Naive thymus-derived CD4-positive, alpha-beta T cell (primary cell): ENCODE data around the gene UMPS. TPM values are rescaled to one million over a fixed set of nuclear protein-coding genes. Genes with fewer than 3 reads are reported as not detected.
"Not testable (repeated sequence)": the region's sequence is repeated elsewhere in the genome, so short reads cannot be mapped to it uniquely, and the experiment has no call there.

Experiments
- ATAC-seq: fragments of 150-1000 bp; cut with Tn5 transposase; 2 replicates; pipeline ENCODE4 v1.10.0; 2021; ENCODE audit warnings: mild to moderate bottlenecking, moderate library complexity
- CTCF ChIA-PET: fragments of 350-600 bp; sonication (Branson Sonifier 250); formaldehyde crosslinking; loops from one replicate; lab custom pipeline; 2021; ENCODE audit warnings: antibody characterized with exemption; lab: Charles Lee
- POLR2A ChIA-PET: fragments of 350-600 bp; sonication (Branson Sonifier 250); formaldehyde crosslinking; loops from one replicate; lab custom pipeline; 2021; ENCODE audit warnings: antibody characterized with exemption, inconsistent platforms; lab: Charles Lee
- DNase-seq, 9 donors: peaks; one replicate each; pipeline versions ENCODE4 v3.0.0 to v3.0.0-alpha.2; 2020 to 2022; ENCODE audit warnings: mixed read lengths in 1 of 9
- H3K27ac ChIP-seq: one replicate; pipeline ENCODE4 v1.7.0; 2013; ENCODE audit warnings: mild to moderate bottlenecking, low read depth, low read length, moderate library complexity
- H3K27me3 ChIP-seq, 2 donors: one replicate each; pipeline ENCODE4 v1.7.0; 2013; ENCODE audit warnings: low read length in 2 of 2, mild to moderate bottlenecking in 2 of 2, moderate library complexity in 2 of 2; ENCODE audit not compliant: control insufficient read depth in 2 of 2, insufficient read depth in 2 of 2
- H3K36me3 ChIP-seq, 3 experiments: 1 replicate in 2 of 3; 2 replicates in 1 of 3; pipeline ENCODE4 v1.7.0; 2013; ENCODE audit warnings: low read length in 3 of 3, mild to moderate bottlenecking in 3 of 3, moderate library complexity in 1 of 3; ENCODE audit not compliant: insufficient read depth in 3 of 3, control insufficient read depth in 2 of 3
- H3K4me1 ChIP-seq, 2 donors: one replicate each; pipeline ENCODE4 v1.7.0; 2013; ENCODE audit warnings: low read length in 2 of 2, mild to moderate bottlenecking in 2 of 2, moderate library complexity in 1 of 2; ENCODE audit not compliant: control insufficient read depth in 2 of 2, insufficient read depth in 2 of 2
- H3K4me3 ChIP-seq: 2 replicates; pipeline ENCODE4 v1.7.0; 2013; ENCODE audit warnings: mild to moderate bottlenecking, low read length
- H3K9me3 ChIP-seq, 3 experiments: 1 replicate in 2 of 3; 2 replicates in 1 of 3; pipeline ENCODE4 v1.7.0; 2013; ENCODE audit warnings: low read length in 3 of 3; ENCODE audit not compliant: control insufficient read depth in 2 of 3
- H3K27ac Mint-ChIP-seq, 9 donors: one replicate each; pipeline ENCODE4 v1.8.0; 2020 to 2022; ENCODE audit warnings: mixed read lengths in 9 of 9, mild to moderate bottlenecking in 8 of 9, moderate library complexity in 5 of 9, inconsistent platforms in 2 of 9
- H3K27me3 Mint-ChIP-seq, 5 donors: one replicate each; pipeline ENCODE4 v1.8.0; 2021 to 2022; ENCODE audit warnings: mixed read lengths in 5 of 5, mild to moderate bottlenecking in 1 of 5
- H3K36me3 Mint-ChIP-seq, 5 donors: one replicate each; pipeline ENCODE4 v1.8.0; 2020 to 2022; ENCODE audit warnings: mixed read lengths in 5 of 5, mild to moderate bottlenecking in 3 of 5, inconsistent platforms in 1 of 5
- H3K4me1 Mint-ChIP-seq, 7 donors: one replicate each; pipeline ENCODE4 v1.8.0; 2020 to 2022; ENCODE audit warnings: mixed read lengths in 7 of 7, mild to moderate bottlenecking in 3 of 7, inconsistent platforms in 1 of 7
- H3K4me3 Mint-ChIP-seq, 10 donors: one replicate each; pipeline ENCODE4 v1.8.0; 2020 to 2022; ENCODE audit warnings: mild to moderate bottlenecking in 10 of 10, mixed read lengths in 10 of 10, moderate library complexity in 6 of 10, inconsistent platforms in 2 of 10
- H3K9me3 Mint-ChIP-seq, 11 donors: one replicate each; pipeline ENCODE4 v1.8.0; 2020 to 2022; ENCODE audit warnings: mixed read lengths in 11 of 11, mild to moderate bottlenecking in 4 of 11, inconsistent platforms in 1 of 11, moderate library complexity in 1 of 11
- intact Hi-C, 2 donors: fragments of 100-400 bp; cut with micrococcal nuclease; formaldehyde crosslinking; loops; one replicate each; pipeline ENCODE4 v1.15.1; 2023
- polyA plus RNA-seq, 2 donors: library from polyadenylated mRNA; unstranded; fragments of 300-500 nt; fragmentation: Illumina TruSeq; gene quantifications; one replicate each; pipeline ENCODE4 v1.2.3, GENCODE V29; 2021
- total RNA-seq, 6 experiments: library from RNA in 5 of 6; stranded (reverse) in 5 of 6; gene quantifications; 1 replicate in 5 of 6; 2 replicates in 1 of 6; pipeline ENCODE4 v1.2.3 and lab custom pipeline; 2021 to 2026

The UMPS gene
- total and polyA plus RNA-seq, 7 experiments from 2014 or later, result 13.2 to 41.8 (median 24.8) TPM

- no peak overlapping the region for H3K4me3 Mint-ChIP-seq
- ChIA-PET POLR2A (no interaction called here), CTCF (interaction anchor here (0.7 to 1.5 kb wide), 2 partner anchors 8 to 102 kb away, joined by 3 read pairs; no protein-coding TSS in a partner anchor)
- no peak overlapping the region for H3K27ac Mint-ChIP-seq
- peaks cover 0 to 16% (median 7%) of the 10 kb centered on the region in 7 donors for H3K4me1 Mint-ChIP-seq
- H3K4me3 ChIP-seq, result no peak overlapping the region
- H3K9me3 ChIP-seq, result no peaks in the 10 kb centered on the region
- H3K4me1 ChIP-seq, result no peaks in the 10 kb centered on the region
- H3K9me3 Mint-ChIP-seq, result no peaks in the 10 kb centered on the region
- no peaks in the 10 kb centered on the region for H3K27me3 ChIP-seq
- H3K36me3 Mint-ChIP-seq, result no peaks in the 10 kb centered on the region
- H3K27me3 Mint-ChIP-seq, result peaks cover 0 to 16% (median 3%) of the 10 kb centered on the region in 5 donors
- H3K36me3 ChIP-seq, result no peaks in the 10 kb centered on the region
- DNase-seq, result no peak
- no peak overlapping the region for H3K27ac ChIP-seq
- ATAC-seq, result no peak
- intact Hi-C loops, result no loop called here
These were observed 50.1 kb downstream of the UMPS start for GRCh38 chr3:124780356-124780755.

GRCh38 chr3:124780761-124781475 lies 50.7 kb downstream of the UMPS start:
- no peaks in the 10 kb centered on the region for H3K27me3 ChIP-seq
- no peak overlapping the region for H3K4me3 ChIP-seq
- Mint-ChIP-seq H3K27me3 (peaks cover 0 to 16% (median 3%) of the 10 kb centered on the region in 5 donors), H3K36me3 (no peaks in the 10 kb centered on the region), H3K27ac (peak overlapping the region in 3 of 9 donors; percentile 32 to 68 (median 36)), H3K4me3 (peak overlapping the region in 2 of 10 donors; percentile 43 to 58), H3K9me3 (no peaks in the 10 kb centered on the region), H3K4me1 (peaks cover 0 to 16% (median 7%) of the 10 kb centered on the region in 7 donors)
- ATAC-seq (no peak), DNase-seq (no peak)
- no peaks in the 10 kb centered on the region for H3K9me3 ChIP-seq
- no peak overlapping the region for H3K27ac ChIP-seq
- no peaks in the 10 kb centered on the region for H3K36me3 ChIP-seq
- no peaks in the 10 kb centered on the region for H3K4me1 ChIP-seq
- ChIA-PET CTCF (interaction anchor here (1.5 kb wide), 1 partner anchor 102 kb away, joined by 3 read pairs; no protein-coding TSS in a partner anchor), POLR2A (no interaction called here)
- intact Hi-C loops, result no loop called here

DNA sequence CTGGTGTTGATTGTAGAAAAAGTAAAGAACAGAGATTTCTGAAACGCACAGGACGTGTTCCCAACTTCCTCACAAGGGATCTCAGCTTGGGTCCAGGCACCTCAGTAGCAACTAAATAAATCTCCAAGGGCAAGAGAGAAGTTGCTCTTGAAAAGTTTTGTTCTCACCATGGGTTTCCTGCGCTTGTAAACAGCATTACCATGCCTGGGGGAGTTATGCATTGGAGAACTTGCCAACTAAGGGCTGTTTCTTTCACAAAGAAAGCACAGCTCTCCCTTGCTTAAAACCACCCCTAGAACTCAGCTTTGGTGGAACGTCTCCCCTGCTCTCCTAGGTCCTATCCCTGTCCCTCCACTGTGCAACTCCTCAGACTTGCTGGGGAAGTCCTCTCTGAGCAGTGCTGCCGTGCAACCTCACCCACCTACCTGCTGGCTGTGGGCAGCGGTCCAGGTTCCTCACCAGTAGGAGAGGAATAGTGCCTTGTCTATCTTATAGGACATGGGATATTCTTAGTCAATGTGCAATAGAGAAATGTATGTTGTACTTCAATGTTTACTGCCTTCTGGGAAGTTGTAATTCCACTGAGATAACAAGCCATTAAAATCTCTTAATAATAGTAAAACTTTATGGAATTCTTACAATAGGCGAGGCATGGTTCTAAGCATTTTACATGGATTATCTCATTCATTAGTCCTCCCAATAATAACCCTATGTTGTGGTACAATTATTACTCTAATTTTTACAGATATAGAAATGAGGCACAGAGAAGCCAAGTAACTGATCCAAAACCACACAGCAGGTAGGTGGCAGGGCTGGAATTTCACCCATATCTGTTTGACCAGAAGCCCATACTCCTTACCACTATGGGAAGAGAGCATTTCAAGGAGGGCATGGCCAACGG lies 51.5 kb downstream of the UMPS start:
- POLR2A ChIA-PET, result no interaction called here
- ATAC-seq, result no peak
- peaks cover 0 to 12% (median 3%) of the 10 kb centered on the region in 5 donors for H3K27me3 Mint-ChIP-seq
- Histone ChIP-seq H3K4me1 (no peaks in the 10 kb centered on the region), H3K27me3 (no peaks in the 10 kb centered on the region), H3K4me3 (no peak overlapping the region), H3K9me3 (no peaks in the 10 kb centered on the region), H3K27ac (no peak overlapping the region), H3K36me3 (no peaks in the 10 kb centered on the region)
- H3K36me3 Mint-ChIP-seq, result no peaks in the 10 kb centered on the region
- peak overlapping the region in 1 of 10 donors; percentile 43 for H3K4me3 Mint-ChIP-seq
- DNase-seq, result no peak
- peak overlapping the region in 2 of 9 donors; percentile 66 to 68 for H3K27ac Mint-ChIP-seq
- intact Hi-C loops, result no loop called here
- CTCF ChIA-PET, result interaction anchor here (1.5 kb wide), 1 partner anchor 101 kb away, joined by 3 read pairs; no protein-coding TSS in a partner anchor
- H3K9me3 Mint-ChIP-seq, result no peaks in the 10 kb centered on the region
- peaks cover 0 to 16% (median 7%) of the 10 kb centered on the region in 7 donors for H3K4me1 Mint-ChIP-seq

DNA sequence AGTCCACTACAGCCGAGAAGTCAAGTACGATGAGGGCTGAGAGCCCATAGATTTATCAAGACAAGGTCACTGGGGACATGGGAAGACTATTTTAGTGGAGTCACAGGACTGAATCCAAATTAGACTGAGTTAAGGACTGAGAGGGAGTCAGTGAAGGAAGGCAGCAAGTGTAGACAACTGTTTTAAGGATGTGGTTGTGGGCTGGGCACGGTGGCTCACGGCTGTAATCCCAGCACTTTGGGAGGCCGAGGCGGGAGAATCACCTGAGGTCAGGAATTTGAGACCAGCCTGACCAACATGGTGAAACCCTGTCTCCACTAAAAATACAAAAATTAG lies 52.1 kb downstream of the UMPS start:
- H3K4me3 ChIP-seq, intact Hi-C loops, H3K4me1 ChIP-seq, H3K4me3 Mint-ChIP-seq, H3K9me3 Mint-ChIP-seq, H3K36me3 ChIP-seq, H3K27ac ChIP-seq, ATAC-seq, POLR2A ChIA-PET, H3K27ac Mint-ChIP-seq, CTCF ChIA-PET, H3K36me3 Mint-ChIP-seq, DNase-seq, H3K27me3 ChIP-seq, H3K9me3 ChIP-seq: not testable (repeated sequence)
- H3K4me1 Mint-ChIP-seq, result peaks cover 0 to 20% (median 7%) of the 10 kb centered on the region in 7 donors
- H3K27me3 Mint-ChIP-seq, result peaks cover 0 to 12% (median 3%) of the 10 kb centered on the region in 5 donors

DNA sequence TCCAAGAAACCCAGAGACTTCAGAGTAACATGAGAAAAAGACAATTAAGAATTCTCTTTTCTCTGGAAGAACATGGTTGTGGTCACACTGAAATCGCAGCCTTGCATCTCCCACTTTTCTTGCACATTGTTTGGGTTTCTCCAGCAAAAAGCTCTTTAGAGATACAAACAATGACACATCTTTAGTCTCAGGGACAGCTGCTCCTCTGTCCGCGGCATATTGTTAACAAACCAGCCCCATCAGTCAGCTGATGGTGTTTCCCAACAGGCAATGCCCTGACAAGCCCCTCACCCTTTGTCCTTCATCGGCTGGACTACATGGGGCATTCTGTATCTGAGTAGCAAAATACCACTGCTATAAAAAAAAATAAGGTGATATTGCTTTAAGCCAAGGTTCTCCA lies 53.4 kb downstream of the UMPS start:
- Mint-ChIP-seq H3K27me3 (peaks cover 0 to 9% (median 0%) of the 10 kb centered on the region in 5 donors), H3K4me3 (no peak overlapping the region), H3K27ac (no peak overlapping the region), H3K4me1 (peaks cover 0 to 20% (median 7%) of the 10 kb centered on the region in 7 donors), H3K36me3 (no peaks in the 10 kb centered on the region), H3K9me3 (no peaks in the 10 kb centered on the region)
- Histone ChIP-seq H3K27ac (no peak overlapping the region), H3K27me3 (no peaks in the 10 kb centered on the region), H3K4me1 (no peaks in the 10 kb centered on the region), H3K36me3 (no peaks in the 10 kb centered on the region), H3K9me3 (no peaks in the 10 kb centered on the region), H3K4me3 (no peak overlapping the region)
- ChIA-PET CTCF (no interaction called here), POLR2A (no interaction called here)
- DNase-seq, result no peak
- no peak for ATAC-seq
- intact Hi-C loops, result no loop called here

- H3K4me3 Mint-ChIP-seq, result no peak overlapping the region
- Histone ChIP-seq H3K4me3 (no peak overlapping the region), H3K27ac (no peak overlapping the region), H3K27me3 (no peaks in the 10 kb centered on the region), H3K36me3 (no peaks in the 10 kb centered on the region), H3K9me3 (no peaks in the 10 kb centered on the region), H3K4me1 (no peaks in the 10 kb centered on the region)
- no peaks in the 10 kb centered on the region for H3K36me3 Mint-ChIP-seq
- no peak overlapping the region for H3K27ac Mint-ChIP-seq
- intact Hi-C loops, result no loop called here
- POLR2A ChIA-PET, result no interaction called here
- H3K4me1 Mint-ChIP-seq, result peaks cover 0 to 20% (median 7%) of the 10 kb centered on the region in 7 donors
- no peaks in the 10 kb centered on the region for H3K9me3 Mint-ChIP-seq
- H3K27me3 Mint-ChIP-seq, result peaks cover 0 to 5% (median 0%) of the 10 kb centered on the region in 5 donors
- peak; percentile 42 for ATAC-seq
- DNase-seq, result no peak
- CTCF ChIA-PET, result no interaction called here
These were observed 54.6 kb downstream of the UMPS start for GRCh38 chr3:124784686-124785382.
